GM19351 (cell line): ENCODE data around the gene NADSYN1.

Experiments used
- ATAC-seq: cut with Tn5 transposase; IDR thresholded peaks from one replicate; pipeline ENCODE4 v1.9.1; 2021; ENCODE audit warnings: mild to moderate bottlenecking, moderate library complexity; ENCODE audit not compliant: unreplicated experiment

NADSYN1 gene

GRCh38 chr11:71472357-71472885 is 19.4 kb downstream of the NADSYN1 start:
- no peak for ATAC-seq

- ATAC-seq: no peak
Measured at GRCh38 chr11:71472941-71473792, 20.2 kb downstream of the NADSYN1 start.

- no peak for ATAC-seq
Measured at GRCh38 chr11:71473793-71474080, 20.7 kb downstream of the NADSYN1 start.

- ATAC-seq: no peak
Measured at GRCh38 chr11:71474141-71474770, 21.3 kb downstream of the NADSYN1 start.

GRCh38 chr11:71474771-71475483 is 21.9 kb downstream of the NADSYN1 start:
- no peak for ATAC-seq

- ATAC-seq: no peak
Measured at GRCh38 chr11:71476031-71476430, 23.0 kb downstream of the NADSYN1 start.

GRCh38 chr11:71476926-71477640 is 24.1 kb downstream of the NADSYN1 start:
- no peak for ATAC-seq

- no peak for ATAC-seq
Measured at GRCh38 chr11:71477641-71478527, 24.9 kb downstream of the NADSYN1 start.

- ATAC-seq: no peak
Measured at GRCh38 chr11:71478528-71478840, 25.5 kb downstream of the NADSYN1 start.

- ATAC-seq: no peak
Measured at GRCh38 chr11:71481101-71481960, 28.3 kb downstream of the NADSYN1 start.

GRCh38 chr11:71482216-71482615 is 29.2 kb downstream of the NADSYN1 start:
- no peak for ATAC-seq

- ATAC-seq: no peak
Measured at GRCh38 chr11:71482746-71483364, 29.9 kb downstream of the NADSYN1 start.

- no peak for ATAC-seq
Measured at GRCh38 chr11:71483692-71484091, 30.7 kb downstream of the NADSYN1 start.

- ATAC-seq: no peak
Measured at GRCh38 chr11:71484248-71485062, 31.5 kb downstream of the NADSYN1 start.

GRCh38 chr11:71485063-71485399 is 32.0 kb downstream of the NADSYN1 start:
- ATAC-seq: no peak

- no peak for ATAC-seq
Measured at GRCh38 chr11:71485466-71485865, 32.5 kb downstream of the NADSYN1 start.

- ATAC-seq: no peak
Measured at GRCh38 chr11:71486320-71486719, 33.3 kb downstream of the NADSYN1 start.

GRCh38 chr11:71488681-71489270 is 35.8 kb downstream of the NADSYN1 start:
- no peak for ATAC-seq
